ENCODE data around the gene LAMA3. TPM values are rescaled to one million over a fixed set of nuclear protein-coding genes. Genes with fewer than 3 reads are reported as not detected.

The LAMA3 gene
- total and polyA plus RNA-seq, 2 donors from 2014 or later: 4.4 to 66.0 TPM

DNA sequence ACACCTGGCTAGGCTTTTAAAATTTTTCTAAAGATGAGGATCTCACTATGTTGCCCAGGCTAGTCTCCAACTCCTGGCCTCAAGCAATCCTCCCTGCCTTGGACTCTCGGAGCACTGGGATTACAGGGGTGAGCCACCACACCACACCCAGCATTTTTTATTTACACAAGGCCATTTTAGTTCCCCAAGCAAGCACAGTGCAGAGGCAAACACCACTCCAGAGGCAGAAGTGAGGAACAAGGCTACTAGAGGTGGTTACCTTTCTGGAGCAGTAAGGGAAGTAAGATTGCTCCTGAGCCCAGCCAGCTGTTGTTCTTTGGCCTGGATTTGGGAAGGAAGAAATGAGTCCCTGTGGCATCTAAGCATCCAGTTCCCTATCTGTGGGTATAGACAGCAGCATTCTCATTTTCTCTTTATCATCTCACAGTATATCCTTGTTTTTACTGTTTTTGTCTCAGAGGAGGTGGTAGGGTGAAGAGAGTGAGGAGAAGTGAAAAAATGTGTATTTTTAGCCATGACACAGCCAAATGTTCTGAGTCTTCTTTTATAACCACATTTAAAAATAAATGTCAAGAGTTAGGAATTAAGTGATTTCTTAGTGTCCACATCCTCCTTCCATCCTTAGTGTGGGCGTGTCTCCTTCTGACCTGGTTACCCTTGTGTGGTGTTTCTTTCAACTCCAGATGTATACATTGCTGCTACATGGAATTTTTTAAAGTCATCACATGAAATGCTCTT is 314.8 kb downstream of the LAMA3 start:
- no peak for FAIRE-seq

More for the DNA sequence above, 314.8 kb downstream of the LAMA3 start:
- no peak overlapping the region for H3K4me3 ChIP-seq (ENCODE audit: low read length in 3 of 3)
- H3K27ac ChIP-seq (ENCODE audit: low read depth in 2 of 2, low read length in 2 of 2): no peak overlapping the region
- no peaks in the 10 kb centered on the region for H3K4me1 ChIP-seq (ENCODE audit: control insufficient read depth in 2 of 3, insufficient read depth in 2 of 3, low read depth in 1 of 3, low read length in 3 of 3)
- no peak overlapping the region for H3K9ac ChIP-seq (ENCODE audit: low read length in 3 of 3)
- no peaks in the 10 kb centered on the region for H3K36me3 ChIP-seq (ENCODE audit: control insufficient read depth in 2 of 3, insufficient read depth in 3 of 3, low read length in 3 of 3)
- DNase-seq: no peak
- H3K9me3 ChIP-seq (ENCODE audit: control insufficient read depth in 2 of 3, insufficient read depth in 1 of 3, low read length in 3 of 3): no peaks in the 10 kb centered on the region
- TF ChIP-seq, protein P1, sequence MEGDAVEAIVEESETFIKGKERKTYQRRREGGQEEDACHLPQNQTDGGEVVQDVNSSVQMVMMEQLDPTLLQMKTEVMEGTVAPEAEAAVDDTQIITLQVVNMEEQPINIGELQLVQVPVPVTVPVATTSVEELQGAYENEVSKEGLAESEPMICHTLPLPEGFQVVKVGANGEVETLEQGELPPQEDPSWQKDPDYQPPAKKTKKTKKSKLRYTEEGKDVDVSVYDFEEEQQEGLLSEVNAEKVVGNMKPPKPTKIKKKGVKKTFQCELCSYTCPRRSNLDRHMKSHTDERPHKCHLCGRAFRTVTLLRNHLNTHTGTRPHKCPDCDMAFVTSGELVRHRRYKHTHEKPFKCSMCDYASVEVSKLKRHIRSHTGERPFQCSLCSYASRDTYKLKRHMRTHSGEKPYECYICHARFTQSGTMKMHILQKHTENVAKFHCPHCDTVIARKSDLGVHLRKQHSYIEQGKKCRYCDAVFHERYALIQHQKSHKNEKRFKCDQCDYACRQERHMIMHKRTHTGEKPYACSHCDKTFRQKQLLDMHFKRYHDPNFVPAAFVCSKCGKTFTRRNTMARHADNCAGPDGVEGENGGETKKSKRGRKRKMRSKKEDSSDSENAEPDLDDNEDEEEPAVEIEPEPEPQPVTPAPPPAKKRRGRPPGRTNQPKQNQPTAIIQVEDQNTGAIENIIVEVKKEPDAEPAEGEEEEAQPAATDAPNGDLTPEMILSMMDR (IDR thresholded peaks at IDR 0.05; ENCODE audit: borderline replicate concordance, extremely low read depth, insufficient read depth): no peak
- H3K27me3 ChIP-seq (ENCODE audit: control insufficient read depth, insufficient read depth, low read length): no peaks in the 10 kb centered on the region
- intact Hi-C loops (cut with DNase I): no loop called here

Other genes with a start within 250 kb of the LAMA3 start
- gene RIOK3, start 236.2 kb upstream of the LAMA3 start, total RNA-seq: 64.9 TPM
- gene RIOK3, start 236.2 kb upstream of the LAMA3 start, polyA plus RNA-seq (ENCODE audit: insufficient read depth, low read depth, low replicate concordance): 30.1 TPM
- 25.9 TPM for gene RMC1, start 185.9 kb upstream of the LAMA3 start, total RNA-seq
- 40.4 TPM for gene RMC1, start 185.9 kb upstream of the LAMA3 start, polyA plus RNA-seq (ENCODE audit: insufficient read depth, low read depth, low replicate concordance)
- 50.2 TPM for gene NPC1, start 102.9 kb upstream of the LAMA3 start, total RNA-seq
- gene NPC1, start 102.9 kb upstream of the LAMA3 start, polyA plus RNA-seq (ENCODE audit: insufficient read depth, low read depth, low replicate concordance): 16.0 TPM
- gene ANKRD29, start 26.5 kb upstream of the LAMA3 start, total RNA-seq: 4.9 TPM
- 5.2 TPM for gene ANKRD29, start 26.5 kb upstream of the LAMA3 start, polyA plus RNA-seq (ENCODE audit: insufficient read depth, low read depth, low replicate concordance)